Activated T-cell treated with anti-CD3 and anti-CD28 coated beads, Interleukin-2, amount 50 U/mL, for 1 hour (primary cell): ENCODE results near the gene SERTAD2.

Source experiments
- DNase-seq: peaks from one replicate; pipeline ENCODE4 v3.0.0-alpha.2; 2020

Gene SERTAD2

DNA sequence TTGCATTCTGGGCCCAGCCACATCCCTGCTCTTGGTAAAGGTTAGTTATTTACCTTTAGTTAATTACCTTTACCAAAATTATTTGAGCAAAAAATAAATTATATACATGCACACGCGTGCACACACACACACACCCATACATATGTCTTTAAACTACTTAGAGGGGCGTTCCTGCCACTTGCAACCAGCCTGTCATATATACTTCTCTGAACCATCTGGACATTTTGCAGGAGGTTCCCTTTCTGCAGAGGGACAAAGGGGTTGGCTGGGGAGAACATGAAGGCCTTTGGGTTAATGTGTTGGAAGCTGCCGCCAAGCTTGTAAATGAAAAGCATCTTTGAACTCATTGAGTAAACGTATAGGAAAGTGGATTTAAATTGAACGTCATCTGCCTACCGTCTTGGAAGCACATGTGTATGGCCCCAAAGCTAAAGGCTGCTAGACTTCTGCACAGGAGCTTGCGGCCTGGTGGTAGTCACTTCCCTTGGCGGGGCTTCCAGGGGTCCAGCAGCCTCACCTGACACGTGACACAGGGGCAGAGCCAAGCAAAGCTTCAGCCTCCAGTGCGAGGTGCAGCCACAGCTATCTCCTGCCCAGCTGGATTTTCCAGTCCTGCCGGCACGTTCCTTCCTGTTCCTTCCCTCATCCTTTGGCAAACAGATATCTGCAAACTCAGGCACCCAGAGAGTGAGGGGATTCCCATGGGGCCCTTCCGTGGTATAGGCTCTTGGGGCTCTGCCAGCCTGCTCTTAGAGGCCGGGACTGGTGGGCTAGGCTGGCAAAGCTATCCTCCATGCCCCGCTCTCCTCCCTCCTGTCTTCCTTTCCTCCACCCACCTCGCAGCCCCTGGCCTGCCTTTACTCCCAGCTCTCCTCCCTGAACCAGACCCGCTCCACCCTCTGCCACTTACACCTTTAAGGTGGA lies 46.1 kb downstream of the SERTAD2 start:
- no peak for DNase-seq

DNA sequence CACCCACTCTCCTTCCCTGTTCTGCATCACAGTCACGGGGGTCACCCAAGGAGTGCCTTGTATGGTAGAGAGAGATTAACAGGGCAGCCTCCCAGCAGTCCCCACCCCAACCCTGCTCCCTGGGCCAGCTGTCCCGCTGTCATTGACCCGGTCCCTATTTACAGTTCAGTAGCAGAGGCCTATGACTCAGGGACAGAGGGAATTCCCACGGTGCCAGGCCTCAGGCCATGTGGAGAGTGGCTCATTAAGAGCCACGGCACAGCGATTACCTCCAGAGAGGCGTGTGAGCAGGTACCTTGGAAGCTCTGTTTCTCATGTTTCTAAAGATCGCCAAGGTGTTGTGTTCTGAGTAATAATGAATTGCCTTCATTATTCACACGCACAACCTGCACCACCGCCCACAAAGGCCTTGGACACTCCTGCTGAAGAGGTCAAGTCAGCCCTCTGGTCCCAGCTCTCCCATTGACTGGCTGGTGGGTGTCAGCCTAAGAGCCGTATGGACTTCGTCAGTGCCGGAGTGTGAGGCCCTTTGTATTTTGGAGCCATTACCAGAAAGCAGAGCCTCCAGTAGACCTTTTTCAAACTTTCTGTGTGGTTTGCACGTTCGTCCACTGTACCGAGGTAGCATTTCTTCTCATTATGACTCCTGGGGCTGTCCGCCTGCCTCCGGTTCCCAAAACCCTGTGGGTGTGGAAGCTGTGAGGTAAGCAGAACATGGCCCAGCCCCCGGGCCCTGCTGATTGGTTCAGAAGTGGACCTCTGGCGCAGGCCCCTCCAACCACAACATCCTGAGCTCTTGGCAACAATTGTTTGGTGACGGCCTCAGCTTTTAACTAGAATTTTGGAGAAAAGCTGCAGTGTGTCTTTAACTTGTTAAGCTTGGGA lies 47.0 kb downstream of the SERTAD2 start:
- peak; percentile 83 for DNase-seq

DNA sequence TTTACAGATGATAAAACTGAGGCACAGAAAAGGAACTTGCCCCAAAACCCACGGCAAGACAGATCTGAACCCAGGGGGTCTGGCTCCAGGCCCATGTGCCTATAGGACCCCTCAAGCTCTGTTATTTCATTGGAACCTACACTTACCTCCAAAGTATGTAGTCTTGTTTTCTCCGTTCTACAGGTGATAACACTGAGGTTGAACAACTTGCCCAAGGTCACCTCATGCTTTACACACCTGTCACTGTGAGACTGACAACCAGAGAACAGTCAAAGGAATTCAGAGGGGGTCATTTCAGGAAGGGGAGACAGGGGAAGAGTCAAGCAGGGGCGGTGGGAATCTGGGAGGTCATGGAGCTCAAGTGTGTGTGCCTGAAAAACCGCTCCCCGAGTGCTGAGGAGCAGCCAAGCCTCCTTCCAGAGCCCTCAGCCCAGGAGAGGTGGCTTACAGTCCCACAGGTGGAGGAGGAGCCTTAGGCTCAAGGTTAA lies 47.7 kb downstream of the SERTAD2 start:
- DNase-seq: no peak

DNA sequence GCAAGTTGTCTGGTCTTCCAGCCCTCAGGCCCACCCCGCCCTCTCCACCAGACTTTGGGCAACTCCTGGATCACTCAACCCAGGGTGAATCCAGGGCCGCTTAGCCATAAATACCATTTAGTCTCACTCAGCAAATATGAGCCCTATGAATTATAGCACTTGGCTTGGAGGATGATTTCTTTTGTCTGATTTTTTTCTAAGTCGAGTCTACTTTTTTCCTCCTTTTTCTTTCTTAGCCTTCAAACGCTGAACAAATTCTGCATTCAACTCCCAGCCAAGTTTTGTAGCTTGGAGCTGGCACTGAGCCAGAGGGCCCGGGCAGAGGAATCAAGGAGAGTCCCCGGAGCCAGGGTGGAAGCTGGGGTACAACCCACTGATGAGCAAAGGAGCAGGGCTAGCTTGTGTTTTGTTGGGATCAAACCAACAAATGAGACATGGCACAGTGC lies 48.7 kb downstream of the SERTAD2 start:
- DNase-seq: no peak

DNA sequence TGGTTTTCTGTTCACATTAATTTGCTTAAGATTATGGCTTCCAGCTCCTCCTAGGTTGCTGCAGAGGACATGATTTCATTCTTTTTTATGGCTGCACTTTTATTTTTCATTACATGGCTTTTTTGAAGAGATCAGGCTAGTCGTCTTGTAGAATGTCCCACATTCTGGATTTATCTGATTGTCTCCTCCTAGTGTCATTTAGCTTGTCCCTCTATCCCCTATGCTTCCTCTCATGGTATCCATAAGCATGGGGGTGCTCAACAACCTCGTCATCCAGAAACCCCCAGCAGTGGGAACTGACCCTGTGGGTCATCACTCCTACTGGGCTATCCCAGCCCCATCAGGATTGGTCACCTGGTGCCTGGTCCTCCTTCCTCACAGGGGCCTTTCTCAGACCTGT lies 49.6 kb downstream of the SERTAD2 start:
- no peak for DNase-seq

DNA sequence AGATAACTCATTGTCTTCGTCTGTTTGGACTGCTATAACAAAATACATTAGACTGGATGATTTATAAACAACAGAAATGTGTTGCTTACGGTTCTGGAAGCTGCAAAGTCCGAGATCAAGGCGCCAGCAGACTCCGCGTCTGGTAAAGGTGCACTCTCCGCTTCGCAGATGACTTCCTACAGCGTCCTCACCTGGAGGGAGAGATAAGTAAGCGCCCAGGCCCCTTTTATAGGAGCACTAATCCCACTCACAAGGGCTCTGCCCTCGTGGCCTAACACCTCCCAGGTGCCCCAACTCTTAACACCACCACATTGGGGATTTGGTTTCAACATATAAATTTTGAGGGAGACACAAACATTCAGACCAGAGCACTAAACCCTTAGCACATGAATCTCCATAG lies 51.3 kb downstream of the SERTAD2 start:
- DNase-seq: no peak

DNA sequence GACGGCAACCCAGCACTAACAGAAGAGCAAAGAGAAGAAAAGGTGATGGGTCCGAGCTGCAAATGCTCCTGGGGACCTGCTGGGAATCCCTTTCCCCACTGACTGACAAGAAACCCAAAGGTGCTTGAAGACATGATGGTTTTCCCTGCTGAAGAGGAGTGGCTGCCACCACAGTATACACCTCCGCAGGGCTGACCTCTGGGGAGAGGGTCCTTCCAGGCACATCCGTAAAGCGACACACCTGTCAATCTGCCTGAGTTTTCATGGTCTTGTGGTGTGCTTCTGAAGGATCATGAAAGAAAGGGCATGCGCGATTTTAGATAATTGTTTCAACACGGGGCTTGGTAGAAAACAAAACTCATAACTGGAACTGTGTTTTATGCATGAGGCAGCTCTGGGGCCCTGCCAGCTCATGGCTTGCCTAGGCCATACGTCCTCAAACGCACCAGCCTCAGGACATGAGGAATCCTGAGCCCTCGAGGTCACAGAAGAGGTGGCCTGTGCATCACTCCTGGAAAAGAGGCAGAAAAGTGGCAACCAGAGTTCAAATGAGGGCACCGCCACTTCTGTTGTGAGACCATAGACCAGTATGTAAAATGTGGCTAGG lies 51.8 kb downstream of the SERTAD2 start:
- DNase-seq: no peak

DNA sequence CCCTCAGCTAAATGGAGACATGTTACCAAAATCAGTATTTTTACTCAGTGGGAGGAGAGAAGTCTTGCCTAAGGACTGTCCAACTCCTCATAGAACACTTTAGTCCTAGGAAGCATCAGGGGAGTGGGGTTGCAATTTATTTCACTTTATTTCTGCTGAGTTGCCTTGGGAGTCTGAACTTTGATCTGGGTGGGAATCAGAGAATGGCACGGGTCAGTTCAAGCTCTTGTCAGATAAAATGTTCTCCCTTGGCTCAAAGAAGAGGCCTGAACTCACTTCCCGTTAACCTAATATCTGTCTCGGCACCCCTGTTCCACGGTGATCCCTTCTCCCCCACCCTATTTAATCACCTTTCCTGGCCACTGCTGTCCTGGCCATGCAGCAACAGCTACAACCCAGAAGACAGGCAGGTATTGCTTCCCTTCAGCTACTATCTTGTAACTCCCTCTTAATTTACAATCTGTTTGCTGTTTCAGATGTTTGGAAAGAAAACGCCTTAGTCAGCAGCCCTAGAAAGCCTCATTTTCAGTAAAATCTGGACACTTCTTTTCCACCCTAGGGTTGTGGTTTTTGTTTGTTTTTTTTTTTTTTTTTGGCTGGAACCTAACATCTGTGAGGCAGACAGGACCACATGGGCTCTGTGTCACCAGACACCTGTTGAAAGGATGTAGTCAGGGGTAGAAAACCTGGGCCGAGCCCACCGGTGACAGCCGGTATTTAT lies 52.5 kb downstream of the SERTAD2 start:
- DNase-seq: no peak

DNA sequence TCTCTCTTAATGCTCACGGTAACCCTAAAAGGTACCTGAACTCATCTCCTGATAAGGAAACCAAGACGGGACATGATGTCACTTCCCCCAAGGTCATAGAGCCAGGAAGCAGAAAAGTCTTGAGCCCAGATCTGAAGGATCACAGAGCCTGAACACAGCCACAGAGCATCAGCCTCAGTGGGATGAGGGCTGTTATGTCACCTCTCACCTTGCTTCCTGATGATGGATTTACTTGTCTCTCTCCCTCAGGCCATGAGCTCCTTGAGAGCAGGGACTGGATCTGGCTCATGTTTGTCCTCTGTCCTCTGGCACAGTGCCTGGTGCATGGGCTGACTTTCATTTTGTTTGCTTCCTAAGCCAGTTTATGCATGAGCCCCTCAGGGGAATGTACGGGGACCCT lies 54.2 kb downstream of the SERTAD2 start:
- DNase-seq: no peak

DNA sequence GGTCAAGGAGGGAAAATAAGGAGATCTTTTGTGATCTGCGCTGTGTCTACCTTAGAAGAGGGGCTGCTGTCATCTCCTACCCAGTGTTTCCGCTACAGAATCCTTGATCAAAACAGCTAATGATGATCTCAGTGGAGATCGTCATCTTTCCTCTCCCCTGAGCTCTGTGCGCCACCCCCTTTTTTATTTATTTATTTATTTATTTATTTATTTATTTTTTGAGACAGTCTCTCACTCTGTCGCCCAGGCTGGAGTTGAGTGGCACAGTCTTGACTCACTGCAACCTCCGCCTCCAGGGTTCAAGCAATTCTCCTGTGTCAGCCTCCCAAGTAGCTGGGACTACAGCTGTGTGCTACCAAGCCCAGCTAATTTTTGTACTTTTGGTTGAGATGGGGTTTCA lies 55.5 kb downstream of the SERTAD2 start:
- DNase-seq: no peak

DNA sequence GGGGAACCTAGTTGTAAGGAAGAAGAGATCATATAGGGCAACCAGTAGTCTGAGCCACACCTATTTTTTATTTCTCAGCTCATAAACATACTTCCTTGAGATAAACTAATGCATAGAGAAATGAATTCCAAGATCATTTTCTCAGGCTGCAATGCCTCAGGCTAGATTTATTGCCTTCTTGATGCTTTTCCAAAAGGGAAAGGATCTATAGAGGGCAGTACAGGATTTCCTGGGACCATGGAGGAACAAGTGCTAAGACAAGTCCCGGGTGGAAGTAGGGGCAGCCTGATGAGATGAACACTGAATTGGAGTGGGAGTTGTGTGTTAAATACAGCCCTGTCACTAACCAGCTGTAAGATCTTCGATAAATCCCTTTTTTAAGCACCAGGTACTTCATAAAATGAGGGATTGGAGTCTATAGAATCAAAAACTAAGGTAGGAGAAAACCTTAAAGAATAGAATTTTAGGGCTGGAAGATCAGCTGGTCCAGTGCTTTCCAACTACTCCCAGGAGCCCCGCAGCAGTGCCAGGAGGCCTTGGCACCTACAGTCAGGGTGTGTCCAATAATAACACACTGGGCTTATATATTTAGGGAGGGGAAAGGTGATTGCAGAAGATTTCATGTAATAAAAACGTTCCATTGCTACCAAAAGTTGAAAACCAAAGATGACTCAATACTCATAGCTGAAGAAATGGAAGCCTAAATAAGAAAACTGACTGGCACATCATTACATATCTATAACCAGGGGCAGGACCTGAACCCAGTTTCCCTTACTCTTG lies 58.1 kb downstream of the SERTAD2 start:
- DNase-seq: no peak

DNA sequence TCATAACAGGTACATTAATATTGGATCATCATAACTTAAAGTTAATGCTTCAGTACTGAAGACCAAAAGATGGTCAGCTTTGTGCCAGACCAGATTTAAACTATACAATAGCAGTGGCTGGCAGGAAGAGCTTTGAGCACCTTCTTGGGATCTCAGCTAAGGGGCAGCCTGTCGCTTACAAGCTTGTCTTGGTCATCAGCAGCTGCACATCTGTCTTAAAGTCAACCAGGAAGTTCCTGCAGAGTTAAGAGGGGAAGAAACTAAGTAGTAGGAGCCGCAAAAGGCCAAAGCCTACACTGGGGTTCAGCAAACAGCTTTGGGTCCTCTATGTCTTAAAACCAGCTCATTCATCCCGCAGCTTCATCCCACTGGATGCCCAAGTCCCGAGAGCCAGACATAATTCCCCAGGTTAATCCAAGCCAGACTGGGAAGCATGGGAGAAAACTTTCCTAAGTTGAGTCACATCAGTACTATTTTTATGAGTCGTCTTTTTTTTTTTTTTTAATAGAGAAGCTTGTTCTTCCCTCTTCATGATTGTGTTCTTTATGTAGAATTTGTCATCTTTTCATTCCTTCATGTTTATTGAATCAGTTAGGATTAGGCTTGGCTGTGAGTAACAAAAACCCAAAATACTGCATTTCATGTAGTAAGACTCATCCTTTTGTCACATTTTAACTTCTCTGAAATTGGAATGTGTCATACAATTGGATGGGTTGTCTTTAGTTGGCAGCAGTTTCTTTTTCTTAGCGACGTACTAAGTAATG lies 59.3 kb downstream of the SERTAD2 start:
- DNase-seq: no peak

DNA sequence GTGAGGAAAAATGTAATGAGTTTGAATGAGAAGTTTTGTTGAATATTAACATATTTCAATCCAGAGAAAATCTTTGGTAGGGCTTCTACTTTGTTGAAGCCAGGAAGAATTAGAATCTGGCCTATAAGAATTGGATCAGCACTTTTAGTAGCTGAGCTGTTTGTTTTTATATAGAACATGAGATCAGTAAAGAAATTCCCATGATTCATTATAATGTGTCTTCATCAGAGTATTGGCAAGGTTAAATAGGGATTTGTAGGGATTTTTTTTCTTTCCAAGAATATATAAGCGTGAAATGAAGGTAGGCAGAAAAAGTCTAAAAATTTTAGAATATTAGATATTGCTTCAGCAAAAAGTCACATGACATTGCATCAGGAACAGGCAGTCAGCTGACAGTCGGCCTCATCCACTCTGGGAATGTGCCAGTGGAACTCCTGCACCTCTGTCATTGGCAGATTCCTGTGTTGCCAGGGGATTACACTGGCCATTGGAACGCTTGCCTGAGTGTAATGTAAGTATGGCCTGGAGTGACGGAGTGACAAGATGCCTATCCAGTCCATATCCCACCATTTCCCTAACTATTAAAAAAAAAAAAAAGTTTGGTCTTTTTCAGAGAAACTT lies 60.6 kb downstream of the SERTAD2 start:
- no peak for DNase-seq

DNA sequence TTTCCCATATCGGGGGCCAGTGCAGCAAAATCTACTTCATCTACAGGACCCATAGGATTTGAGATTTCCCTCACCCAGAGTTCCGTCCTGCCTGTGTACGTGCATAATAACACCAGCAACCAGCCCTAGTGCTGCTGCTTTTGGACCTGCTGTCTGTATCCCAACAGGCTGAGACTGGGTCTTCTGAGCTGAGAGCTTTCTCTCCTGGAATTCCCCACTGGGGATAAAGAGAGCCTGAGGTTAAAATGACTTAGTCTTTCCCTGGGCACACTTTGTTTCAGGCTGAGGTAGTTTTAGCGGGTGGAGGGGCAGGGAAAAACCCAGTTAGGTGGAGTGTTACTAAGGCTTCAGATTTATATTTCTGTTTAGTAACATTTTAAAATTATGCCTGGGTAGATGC lies 62.5 kb downstream of the SERTAD2 start:
- DNase-seq: no peak

DNA sequence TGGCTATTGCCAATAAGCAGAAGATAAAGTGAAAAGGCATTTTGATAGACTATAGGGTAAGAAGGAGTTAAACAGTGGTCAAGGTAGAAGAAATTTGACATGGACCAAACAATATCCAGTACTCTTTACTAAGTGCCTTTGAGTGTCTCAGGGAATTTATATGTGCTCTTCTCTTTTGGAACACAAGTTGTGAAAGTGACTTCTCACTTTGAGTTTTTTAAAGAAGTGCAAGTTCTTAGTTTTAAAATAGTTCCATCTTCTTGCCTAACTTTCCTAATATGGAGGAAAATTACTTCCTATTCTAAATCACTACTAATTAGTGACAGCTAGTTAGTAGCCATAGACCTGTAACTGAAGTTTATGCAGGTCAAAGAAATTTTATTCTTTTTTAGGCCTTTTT lies 66.2 kb downstream of the SERTAD2 start:
- no peak for DNase-seq

DNA sequence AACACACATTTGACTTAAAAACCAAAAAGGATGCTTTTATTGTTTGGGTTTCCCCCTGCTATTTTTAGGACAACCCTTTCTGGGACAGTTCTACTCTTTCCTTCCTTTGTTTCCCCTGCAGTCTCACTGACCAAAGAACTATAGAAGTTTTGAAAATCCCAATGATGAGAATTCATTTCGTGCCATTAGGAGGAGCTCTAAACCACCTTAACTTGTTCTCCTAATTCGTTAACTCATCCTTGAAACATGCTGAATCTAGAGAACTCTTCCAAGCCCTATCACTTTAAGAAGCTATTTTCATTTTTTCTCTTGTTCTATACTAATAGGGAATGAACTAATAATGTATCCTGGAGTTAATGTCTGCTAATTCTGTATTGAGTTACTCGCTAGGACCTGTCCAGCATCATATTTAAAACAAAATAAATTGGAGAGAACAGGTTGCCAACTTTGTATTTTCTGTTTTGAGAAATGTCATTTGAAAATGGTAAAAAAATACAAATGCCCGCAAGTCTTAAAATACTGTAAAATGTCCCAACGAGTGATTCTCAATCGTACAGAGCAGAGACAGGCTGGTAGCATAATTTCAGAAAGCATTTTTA lies 66.7 kb downstream of the SERTAD2 start:
- DNase-seq: no peak

DNA sequence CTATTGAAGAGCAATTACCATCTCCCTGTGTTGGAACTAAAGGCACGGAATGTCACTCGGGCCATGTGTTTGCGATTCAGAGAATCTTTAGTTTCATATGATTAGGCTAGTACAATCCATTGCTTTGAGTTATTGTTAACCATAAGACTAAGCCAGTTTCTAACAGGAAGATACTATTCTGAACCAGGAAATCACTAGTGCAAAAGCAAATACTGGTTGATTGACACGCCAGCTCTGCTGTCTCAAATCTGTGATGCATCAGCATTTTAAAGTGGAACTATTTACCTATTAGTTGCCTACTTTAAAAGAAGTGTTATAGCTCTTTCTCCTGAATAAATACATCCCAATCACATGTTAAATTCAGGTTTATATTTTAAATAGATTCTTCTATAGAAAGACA lies 67.7 kb downstream of the SERTAD2 start:
- no peak for DNase-seq

DNA sequence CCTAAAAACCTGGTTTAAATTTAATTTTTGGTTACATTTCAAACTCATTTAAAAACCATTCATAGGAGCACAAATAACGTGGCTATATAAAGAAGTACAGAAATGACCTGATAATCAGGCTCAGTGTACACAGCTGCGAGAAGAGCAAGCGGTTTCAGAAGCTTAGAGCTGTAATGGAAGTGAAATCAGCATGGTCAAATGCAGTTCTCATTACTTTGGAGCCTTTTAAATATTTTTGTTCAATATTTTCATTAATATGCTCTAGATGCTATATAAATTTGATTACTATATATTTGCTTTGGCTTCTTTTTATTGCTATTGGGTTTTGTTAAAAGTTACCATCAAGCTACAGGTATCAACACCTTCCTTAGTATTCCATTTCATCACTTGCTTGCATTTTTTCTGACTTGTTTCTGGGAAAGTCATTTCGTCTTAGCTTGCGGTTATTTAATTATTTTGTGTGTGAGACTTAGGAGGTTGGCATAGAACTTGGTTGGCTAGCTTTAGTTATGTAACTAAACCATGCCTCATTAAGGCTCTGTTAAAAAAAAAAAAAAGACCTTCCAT lies 70.9 kb downstream of the SERTAD2 start:
- DNase-seq: no peak

DNA sequence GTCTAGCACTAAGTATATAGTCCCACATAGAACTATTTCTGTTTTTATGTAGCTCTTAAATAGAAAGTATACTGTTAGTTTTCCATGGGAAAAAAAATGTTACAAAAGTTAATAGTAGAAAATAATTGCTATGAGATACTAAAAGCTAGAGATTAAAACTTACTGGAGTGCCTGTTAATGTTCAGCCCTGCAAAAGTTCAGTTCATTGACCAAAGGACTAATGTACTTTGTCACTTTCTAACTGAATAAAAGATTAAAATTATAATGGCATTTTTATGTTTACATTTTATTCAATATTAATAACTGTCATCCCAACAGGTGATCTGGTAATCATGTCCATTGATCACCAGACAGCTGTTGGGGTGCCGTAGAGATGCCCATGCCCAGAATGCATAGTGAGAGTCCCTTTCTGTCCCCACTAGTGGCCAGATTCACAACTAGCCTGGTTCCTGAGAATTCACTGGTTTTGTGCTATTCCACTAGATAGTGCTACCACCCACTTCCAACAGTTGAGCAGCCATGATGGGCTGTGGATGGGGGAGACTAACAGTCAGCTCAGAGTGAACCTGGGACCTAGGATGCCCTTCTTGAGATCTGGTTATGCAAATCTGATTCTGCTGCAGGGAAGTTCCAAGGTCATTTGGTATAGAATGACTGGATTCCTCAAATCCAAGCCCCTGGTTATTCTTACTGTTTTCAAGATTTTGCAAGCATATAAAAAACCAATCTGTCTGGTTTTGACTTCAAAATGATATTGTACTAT lies 71.8 kb downstream of the SERTAD2 start:
- DNase-seq: no peak
